B cell (primary cell): ENCODE data around the gene CALHM3.

Source experiments
- EZH2 ChIP-seq: IDR thresholded peaks from 2 replicates; pipeline ENCODE4 v1.6.1; 2012; ENCODE audit warnings: borderline replicate concordance, low read depth, mild to moderate bottlenecking, moderate library complexity, low read length; ENCODE audit not compliant: insufficient read depth, poor library complexity, severe bottlenecking
- TF ChIP-seq, protein P1 (sequence below): fragments of 200-600 bp; IDR thresholded peaks from one replicate; pipeline ENCODE4 v1.8.0; 2022; ENCODE audit warnings: antibody characterized with exemption, mild to moderate bottlenecking

DNA sequence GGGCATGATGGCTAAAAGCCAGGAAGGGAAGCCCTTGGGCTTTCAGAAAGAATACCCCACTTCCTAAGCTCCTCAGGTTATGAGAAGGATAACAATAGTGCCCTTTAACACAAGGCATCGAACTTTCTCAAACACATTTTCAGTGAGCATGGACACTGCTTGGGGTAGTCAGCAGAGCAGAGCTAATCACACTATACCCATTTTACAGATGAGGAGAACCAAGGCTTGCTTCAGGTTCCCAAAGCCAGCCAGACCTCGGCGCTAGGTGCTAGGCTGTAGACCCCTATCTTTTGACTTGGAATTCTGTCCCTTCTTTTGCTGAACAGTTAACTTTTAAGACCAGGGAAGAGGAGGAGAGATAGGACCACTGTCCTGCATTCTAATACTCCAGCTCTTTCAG lies 16.3 kb upstream of the CALHM3 start:
- TF ChIP-seq, protein P1, sequence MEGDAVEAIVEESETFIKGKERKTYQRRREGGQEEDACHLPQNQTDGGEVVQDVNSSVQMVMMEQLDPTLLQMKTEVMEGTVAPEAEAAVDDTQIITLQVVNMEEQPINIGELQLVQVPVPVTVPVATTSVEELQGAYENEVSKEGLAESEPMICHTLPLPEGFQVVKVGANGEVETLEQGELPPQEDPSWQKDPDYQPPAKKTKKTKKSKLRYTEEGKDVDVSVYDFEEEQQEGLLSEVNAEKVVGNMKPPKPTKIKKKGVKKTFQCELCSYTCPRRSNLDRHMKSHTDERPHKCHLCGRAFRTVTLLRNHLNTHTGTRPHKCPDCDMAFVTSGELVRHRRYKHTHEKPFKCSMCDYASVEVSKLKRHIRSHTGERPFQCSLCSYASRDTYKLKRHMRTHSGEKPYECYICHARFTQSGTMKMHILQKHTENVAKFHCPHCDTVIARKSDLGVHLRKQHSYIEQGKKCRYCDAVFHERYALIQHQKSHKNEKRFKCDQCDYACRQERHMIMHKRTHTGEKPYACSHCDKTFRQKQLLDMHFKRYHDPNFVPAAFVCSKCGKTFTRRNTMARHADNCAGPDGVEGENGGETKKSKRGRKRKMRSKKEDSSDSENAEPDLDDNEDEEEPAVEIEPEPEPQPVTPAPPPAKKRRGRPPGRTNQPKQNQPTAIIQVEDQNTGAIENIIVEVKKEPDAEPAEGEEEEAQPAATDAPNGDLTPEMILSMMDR: no peak
- no peak for TF ChIP-seq EZH2
